MM.1S (cell line): Measurements from ENCODE around the gene PLCG2.
A peak's percentile ranks its signal among the peaks of the same experiment; 100 is the strongest.

Source experiments
- DNase-seq: peaks from one replicate; pipeline ENCODE4 v3.0.0-alpha.2; 2015
- H2AFZ ChIP-seq: fragments of 300-600 bp; sonication (generic); 2 replicates; pipeline ENCODE4 v1.6.0; 2016; ENCODE audit warnings: antibody characterized with exemption, low read length
- H3F3A ChIP-seq: fragments of 300-600 bp; sonication (generic); 2 replicates; pipeline ENCODE4 v1.6.1; 2016; ENCODE audit warnings: mild to moderate bottlenecking, antibody characterized with exemption, low read length, moderate library complexity, mixed read lengths; ENCODE audit not compliant: insufficient read depth
- H3K27ac ChIP-seq: fragments of 300-600 bp; sonication (generic); 2 replicates; pipeline ENCODE4 v1.5.1; 2016; ENCODE audit warnings: mild to moderate bottlenecking, low read length
- H3K27me3 ChIP-seq: fragments of 300-600 bp; sonication (generic); replicated peaks from 2 replicates; pipeline ENCODE4 v1.6.0; 2016; ENCODE audit warnings: low read length; ENCODE audit not compliant: insufficient read depth
- H3K36me3 ChIP-seq: fragments of 300-600 bp; sonication (generic); replicated peaks from 2 replicates; pipeline ENCODE4 v1.6.1; 2016; ENCODE audit warnings: mild to moderate bottlenecking, low read length, mixed read lengths; ENCODE audit not compliant: insufficient read depth
- H3K4me1 ChIP-seq: fragments of 300-600 bp; sonication (generic); 2 replicates; pipeline ENCODE4 v1.6.1; 2016; ENCODE audit warnings: low read length, mixed read lengths
- H3K4me2 ChIP-seq: fragments of 300-600 bp; sonication (generic); 2 replicates; pipeline ENCODE4 v1.6.0; 2016; ENCODE audit warnings: low read depth, low read length
- H3K4me3 ChIP-seq: fragments of 300-600 bp; sonication (generic); 2 replicates; pipeline ENCODE4 v1.5.1; 2016; ENCODE audit warnings: low read length, mixed read lengths
- H3K79me2 ChIP-seq: fragments of 300-600 bp; sonication (generic); 2 replicates; pipeline ENCODE4 v1.6.1; 2016; ENCODE audit warnings: mixed run types, low read length, mixed read lengths
- H3K9ac ChIP-seq: fragments of 300-600 bp; sonication (generic); 2 replicates; pipeline ENCODE4 v1.6.1; 2016; ENCODE audit warnings: low read length, mixed read lengths
- H3K9me2 ChIP-seq: fragments of 300-600 bp; sonication (generic); replicated peaks from 2 replicates; pipeline ENCODE4 v1.6.1; 2016; ENCODE audit warnings: mild to moderate bottlenecking, low read length, mixed read lengths; ENCODE audit not compliant: insufficient read depth
- H3K9me3 ChIP-seq: fragments of 300-600 bp; sonication (generic); replicated peaks from 2 replicates; pipeline ENCODE4 v1.6.1; 2016; ENCODE audit warnings: mild to moderate bottlenecking, low read length, mixed read lengths; ENCODE audit not compliant: insufficient read depth
- H4K20me1 ChIP-seq: fragments of 300-600 bp; sonication (generic); 2 replicates; pipeline ENCODE4 v1.6.1; 2016; ENCODE audit warnings: mild to moderate bottlenecking, low read length, moderate library complexity, mixed read lengths; ENCODE audit not compliant: insufficient read depth
- CTCF ChIP-seq: fragments of 300-600 bp; sonication (generic); IDR thresholded peaks from 2 replicates; pipeline ENCODE4 v1.5.1; 2016; ENCODE audit warnings: antibody characterized with exemption, low read length, mixed read lengths
- EZH2 ChIP-seq: fragments of 300-600 bp; sonication (generic); optimal IDR thresholded peaks from 2 replicates; pipeline ENCODE3; 2017; ENCODE audit warnings: low read depth, mild to moderate bottlenecking, antibody characterized with exemption, low read length, mixed read lengths
- EZH2phosphoT487 ChIP-seq: fragments of 300-600 bp; sonication (generic); IDR thresholded peaks from 2 replicates; pipeline ENCODE4 v1.6.1; 2018; ENCODE audit warnings: antibody characterized with exemption, low read length

The PLCG2 gene

GRCh38 chr16:81869326-81869725, 90.2 kb downstream of the PLCG2 start:
- Histone ChIP-seq H3K9me2 (no peaks in the 10 kb centered on the region), H3K4me3 (no peak overlapping the region), H3K27me3 (no peaks in the 10 kb centered on the region), H3K9me3 (no peaks in the 10 kb centered on the region), H3K79me2 (0 out of 2 replicates have a peak, but pooled peaks cover 5% of the 10 kb centered on the region), H3K9ac (no peak overlapping the region), H3F3A (peaks cover 6% of the 10 kb centered on the region; the same call in 1 of the 2 replicates), H3K36me3 (no peaks in the 10 kb centered on the region), H4K20me1 (no peaks in the 10 kb centered on the region), H3K27ac (no peak overlapping the region), H3K4me1 (peaks cover 29% of the 10 kb centered on the region), H3K4me2 (no peak overlapping the region), H2AFZ (no peak overlapping the region)
- no peak for DNase-seq
- TF ChIP-seq CTCF (no peak), EZH2phosphoT487 (no peak), EZH2 (no peak)

- peak; percentile 24 for DNase-seq
- H4K20me1 ChIP-seq, result no peaks in the 10 kb centered on the region
- no peak overlapping the region for H3K9ac ChIP-seq
- H3F3A ChIP-seq, result peaks cover 6% of the 10 kb centered on the region; the same call in 1 of the 2 replicates
- H3K27me3 ChIP-seq, result no peaks in the 10 kb centered on the region
- no peak overlapping the region for H3K4me2 ChIP-seq
- H3K4me3 ChIP-seq, result no peak overlapping the region
- H3K36me3 ChIP-seq, result no peaks in the 10 kb centered on the region
- H3K27ac ChIP-seq, result no peak overlapping the region
- H3K79me2 ChIP-seq, result no peaks in the 10 kb centered on the region
- TF ChIP-seq EZH2 (no peak), CTCF (no peak), EZH2phosphoT487 (no peak)
- H2AFZ ChIP-seq, result no peak overlapping the region
- no peaks in the 10 kb centered on the region for H3K9me2 ChIP-seq
- H3K9me3 ChIP-seq, result no peaks in the 10 kb centered on the region
- peaks cover 24% of the 10 kb centered on the region for H3K4me1 ChIP-seq
Observed at GRCh38 chr16:81873206-81873605, 94.1 kb downstream of the PLCG2 start.

- H3K9ac ChIP-seq, result no peak overlapping the region
- no peak overlapping the region for H3K4me2 ChIP-seq
- H3K9me3 ChIP-seq, result no peaks in the 10 kb centered on the region
- no peaks in the 10 kb centered on the region for H3K27me3 ChIP-seq
- peaks cover 6% of the 10 kb centered on the region; the same call in 1 of the 2 replicates for H3F3A ChIP-seq
- no peaks in the 10 kb centered on the region for H3K9me2 ChIP-seq
- no peaks in the 10 kb centered on the region for H4K20me1 ChIP-seq
- no peak overlapping the region for H2AFZ ChIP-seq
- no peaks in the 10 kb centered on the region for H3K36me3 ChIP-seq
- TF ChIP-seq EZH2phosphoT487 (no peak), CTCF (peak; percentile 58)
- H3K4me1 ChIP-seq, result peaks cover 24% of the 10 kb centered on the region
- H3K27ac ChIP-seq, result no peak overlapping the region
- no peaks in the 10 kb centered on the region for H3K79me2 ChIP-seq
- DNase-seq, result peak; percentile 59
- H3K4me3 ChIP-seq, result no peak overlapping the region
Observed at GRCh38 chr16:81873843-81874752, 95.0 kb downstream of the PLCG2 start.
